Germinal center (tissue), 1 donor: ENCODE measurements around the gene ACACA.
A peak's percentile ranks its signal among the peaks of the same experiment; 100 is the strongest.
"Not testable (repeated sequence)": the region's sequence is repeated elsewhere in the genome, so short reads cannot be mapped to it uniquely, and the experiment has no call there.

Experiments used
- DNase-seq: peaks from one replicate; pipeline ENCODE4 v3.0.0; 2012; ENCODE audit warnings: mixed read lengths, low spot score

Gene ACACA

DNA sequence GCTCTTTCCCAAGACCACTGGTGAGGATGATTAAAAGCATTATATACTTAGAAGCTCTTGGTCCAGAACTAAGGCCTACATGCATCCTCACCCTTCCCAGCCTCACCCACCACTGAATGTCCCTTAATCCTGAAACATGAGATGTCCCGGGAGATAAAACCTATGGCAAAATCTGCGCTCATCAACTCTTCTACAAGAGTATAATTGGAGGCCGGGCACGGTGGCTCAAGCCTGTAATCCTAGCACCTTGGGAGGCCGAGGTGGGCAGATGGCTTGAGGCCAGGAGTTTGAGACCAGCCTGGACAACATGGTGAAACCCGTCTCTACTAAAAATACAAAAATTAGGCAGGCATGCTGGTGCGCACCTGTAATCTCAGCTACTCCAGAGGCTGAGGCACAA lies 13.3 kb downstream of the ACACA start:
- DNase-seq: no peak

GRCh38 chr17:37392024-37392590 lies 14.5 kb downstream of the ACACA start:
- no peak for DNase-seq

GRCh38 chr17:37391146-37391545 lies 15.5 kb downstream of the ACACA start:
- DNase-seq: no peak

DNA sequence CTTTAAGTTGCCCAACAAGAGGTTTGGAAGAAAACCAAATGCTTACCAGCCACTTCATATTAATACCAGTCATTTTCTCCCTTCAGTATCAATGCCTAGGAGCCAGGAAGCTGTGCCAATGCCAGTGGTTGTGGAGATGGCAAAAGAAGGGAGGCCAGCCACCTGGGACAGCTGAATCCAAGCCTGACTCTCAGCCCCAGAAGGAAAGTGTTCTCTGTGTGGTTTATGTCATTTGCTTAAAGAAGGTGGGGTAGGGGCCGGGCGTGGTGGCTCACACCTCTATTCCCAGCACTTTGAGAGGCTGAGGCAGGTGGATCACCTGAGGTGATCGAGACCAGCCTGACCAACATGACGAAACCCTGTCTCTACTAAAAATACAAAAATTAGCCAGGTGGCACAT lies 17.5 kb downstream of the ACACA start:
- DNase-seq: no peak

DNA sequence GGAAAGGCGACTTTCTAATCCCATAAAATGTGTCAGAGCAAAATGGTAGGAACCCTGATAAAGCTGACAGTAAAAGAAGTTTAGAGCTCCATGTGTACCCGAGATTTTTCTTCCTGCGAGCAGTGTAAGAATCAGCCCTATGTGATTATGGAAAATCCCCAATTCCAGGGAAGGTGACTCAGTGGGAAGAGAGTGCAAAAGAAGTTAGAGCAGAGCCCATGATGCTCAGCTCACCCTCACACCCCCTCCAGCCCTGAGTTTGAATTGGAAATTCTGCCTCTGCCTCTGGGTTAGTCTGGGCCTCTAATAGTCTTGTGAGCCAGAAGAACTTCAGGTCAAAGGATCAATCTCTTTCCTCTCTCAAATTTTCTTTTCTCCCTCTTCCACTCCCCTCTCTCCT lies 18.4 kb downstream of the ACACA start:
- no peak for DNase-seq

- DNase-seq: no peak
Observed at GRCh38 chr17:37386462-37386861, 20.2 kb downstream of the ACACA start.

GRCh38 chr17:37385474-37385990 lies 21.1 kb downstream of the ACACA start:
- no peak for DNase-seq

- no peak for DNase-seq
Observed at GRCh38 chr17:37384560-37385149, 22.0 kb downstream of the ACACA start.

DNA sequence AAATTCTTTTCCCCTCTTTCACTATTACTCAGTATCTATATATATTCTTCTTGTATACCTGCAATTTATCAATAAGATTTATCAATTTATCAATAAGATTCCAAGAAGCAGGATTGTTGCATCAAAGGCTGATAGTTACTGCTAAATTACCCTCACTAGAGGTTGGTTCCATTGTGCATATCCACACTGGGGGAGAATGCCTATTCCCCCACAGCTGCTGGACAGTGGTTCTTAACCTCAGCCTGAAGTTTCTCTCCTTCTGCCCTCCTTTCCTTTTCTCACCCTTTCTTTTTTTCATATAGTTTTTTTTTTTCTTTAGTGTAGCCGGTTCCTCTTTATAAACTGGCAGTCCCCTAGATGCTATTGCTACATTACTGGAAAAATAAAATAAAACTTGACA lies 24.6 kb downstream of the ACACA start:
- DNase-seq: no peak

- DNase-seq: no peak
Observed at GRCh38 chr17:37375706-37376105, 30.9 kb downstream of the ACACA start, which contains the start of gene C17orf78. Gene C17orf78 (plus strand): TSS chr17:37375985. CDS start chr17:37376093, 108 bp downstream.

DNA sequence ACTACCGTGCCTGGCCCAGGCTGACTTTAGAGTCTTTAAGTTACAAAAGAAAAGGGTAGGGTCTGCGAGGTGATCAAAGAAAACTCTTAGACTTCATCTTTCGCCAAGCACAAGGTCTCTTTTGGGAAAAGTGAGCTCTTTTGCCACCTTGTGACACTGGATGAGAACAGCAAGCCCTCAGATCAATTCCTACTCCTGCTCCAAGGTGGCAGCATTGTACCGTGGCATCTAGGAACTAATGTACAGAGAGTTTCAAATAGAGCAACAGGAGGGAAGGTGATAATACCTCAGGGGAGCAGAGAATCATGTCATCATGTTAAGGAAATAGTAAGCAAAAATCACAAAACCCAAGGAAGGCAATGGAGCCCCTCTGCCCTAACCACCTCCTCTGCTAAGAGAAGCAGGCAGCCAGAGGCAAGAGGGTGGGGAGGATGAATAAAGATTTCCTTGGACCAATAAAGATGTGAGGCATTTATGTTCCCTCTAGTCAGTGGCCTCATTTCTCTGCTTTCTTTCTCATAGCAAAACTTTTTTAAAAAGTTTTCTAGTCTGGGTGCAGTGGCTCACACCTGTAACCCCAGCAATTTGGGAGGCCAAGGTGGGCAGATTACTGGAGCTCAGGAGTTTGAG lies 33.0 kb downstream of the ACACA start:
- DNase-seq: peak; percentile 63

- no peak for DNase-seq
Observed at GRCh38 chr17:37368577-37368976, 38.1 kb downstream of the ACACA start.

GRCh38 chr17:37365589-37365988 lies 41.0 kb downstream of the ACACA start:
- no peak for DNase-seq

DNA sequence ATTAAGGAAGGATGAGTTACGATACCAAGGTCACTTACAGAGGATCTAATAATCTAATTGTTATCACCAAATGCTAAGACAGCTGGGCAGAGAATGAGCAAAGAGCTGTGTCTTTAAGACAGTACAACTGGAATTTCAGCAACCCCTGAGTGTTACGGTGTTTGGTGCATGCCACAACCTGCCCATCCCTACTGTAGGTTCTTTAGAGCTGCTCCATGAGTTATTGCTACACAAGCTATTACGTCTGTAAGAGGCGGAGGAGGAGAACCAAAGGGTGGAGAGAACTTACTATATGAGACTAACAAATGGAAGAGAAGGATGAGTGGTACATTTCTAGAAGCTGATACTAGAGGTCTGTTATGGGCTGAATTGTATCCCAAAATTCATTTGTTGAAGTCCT lies 45.1 kb downstream of the ACACA start:
- DNase-seq: no peak

DNA sequence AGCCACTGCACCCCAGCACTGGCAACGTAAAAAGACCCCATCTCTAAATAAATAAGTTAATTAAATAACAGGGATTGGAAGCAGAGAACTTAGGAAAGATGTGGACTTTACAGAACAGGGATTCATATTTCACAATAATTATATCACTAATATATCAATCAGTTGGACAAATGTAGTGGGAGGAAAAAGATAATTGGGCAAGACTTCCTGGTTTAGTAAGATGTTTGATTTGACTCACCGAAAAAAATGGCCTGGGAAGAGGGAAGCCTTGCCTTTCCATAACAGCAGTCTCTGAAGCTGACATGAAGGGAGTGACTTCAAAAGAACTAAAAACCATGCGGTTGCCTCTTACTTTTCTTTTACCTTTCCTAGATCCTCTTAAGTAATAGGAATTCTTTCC lies 46.0 kb downstream of the ACACA start:
- no peak for DNase-seq

- DNase-seq: peak; percentile 8
Observed at GRCh38 chr17:37359682-37360188, 46.9 kb downstream of the ACACA start.

DNA sequence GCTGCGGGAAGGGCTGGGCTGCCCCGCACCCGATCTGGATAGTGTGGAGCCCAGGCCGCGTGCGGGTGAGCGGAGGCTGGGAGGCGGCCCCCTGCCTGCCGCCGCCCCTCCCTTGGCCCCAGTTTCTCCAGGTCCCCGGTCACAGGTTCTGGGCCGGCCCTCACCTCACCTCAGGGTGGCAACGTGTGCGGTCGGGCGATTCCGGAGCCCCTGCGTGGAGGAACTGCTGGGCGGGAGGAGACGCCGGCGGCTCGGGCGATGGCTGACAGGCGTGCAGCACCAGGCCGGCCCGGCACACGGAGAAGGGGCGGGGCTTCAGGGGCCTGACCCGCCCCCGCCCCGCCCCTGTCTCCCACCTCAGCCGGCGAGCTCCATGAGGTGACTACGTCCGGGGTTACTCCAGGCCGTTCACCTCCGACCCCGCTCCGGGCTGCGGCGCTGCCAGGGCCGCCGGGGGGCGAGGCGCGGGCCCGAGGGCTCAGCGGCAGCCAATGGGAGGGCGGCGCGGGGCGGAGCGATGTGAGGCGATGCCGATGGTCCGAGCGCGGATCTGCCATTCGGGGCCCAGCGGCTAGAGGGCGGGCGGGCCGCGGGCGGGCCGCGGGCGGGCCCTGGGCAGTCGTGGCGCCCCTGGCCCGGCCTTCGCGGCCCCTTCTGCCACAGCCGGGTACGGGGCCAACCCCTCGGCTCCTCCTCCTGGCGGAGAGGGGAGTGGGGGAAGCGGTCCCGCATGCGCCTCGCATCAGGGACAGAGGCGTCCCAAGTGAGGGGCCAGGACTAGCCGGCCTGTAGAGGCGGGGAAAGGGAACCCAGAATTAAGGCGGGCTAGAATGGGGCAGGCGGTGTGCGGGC lies 47.6 kb downstream of the ACACA start:
- peak; percentile 97 for DNase-seq

DNA sequence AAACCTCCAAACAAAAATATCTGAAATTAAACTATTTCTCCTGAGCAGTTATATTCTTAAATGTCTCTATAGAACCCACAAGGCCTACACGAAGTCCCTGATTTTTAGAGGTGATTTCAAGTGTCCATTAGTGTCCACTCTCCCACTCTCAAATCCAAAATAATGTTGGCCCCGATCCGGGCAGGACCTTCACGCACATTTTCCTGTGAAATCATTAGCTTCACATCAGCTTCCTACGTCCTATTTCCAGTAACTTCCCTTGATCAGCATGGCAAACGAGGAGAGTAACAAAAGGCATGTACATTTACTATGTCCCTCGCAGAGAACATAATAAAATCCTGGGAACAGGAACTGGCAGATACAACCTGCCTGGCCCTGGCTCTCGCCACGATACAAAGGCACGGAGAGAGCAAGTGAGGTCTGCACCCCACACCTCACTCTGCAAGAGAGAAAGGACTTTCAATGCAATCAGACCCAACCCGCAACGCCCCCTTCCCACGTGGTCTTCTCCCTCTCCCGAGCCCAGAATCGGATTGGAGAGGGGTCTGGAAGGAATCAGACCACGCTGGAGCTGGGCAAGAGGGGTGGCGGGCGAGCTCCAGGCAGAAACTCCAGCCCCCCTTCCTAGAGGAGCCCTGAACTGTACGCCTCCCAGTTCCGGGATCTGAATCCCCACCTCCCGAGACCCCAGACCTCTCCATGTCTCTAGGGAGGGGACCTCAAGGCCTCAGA lies 48.4 kb downstream of the ACACA start:
- peak; percentile 44 for DNase-seq

- not testable (repeated sequence) for DNase-seq
Observed at GRCh38 chr17:37356796-37357569, 49.7 kb downstream of the ACACA start.

DNA sequence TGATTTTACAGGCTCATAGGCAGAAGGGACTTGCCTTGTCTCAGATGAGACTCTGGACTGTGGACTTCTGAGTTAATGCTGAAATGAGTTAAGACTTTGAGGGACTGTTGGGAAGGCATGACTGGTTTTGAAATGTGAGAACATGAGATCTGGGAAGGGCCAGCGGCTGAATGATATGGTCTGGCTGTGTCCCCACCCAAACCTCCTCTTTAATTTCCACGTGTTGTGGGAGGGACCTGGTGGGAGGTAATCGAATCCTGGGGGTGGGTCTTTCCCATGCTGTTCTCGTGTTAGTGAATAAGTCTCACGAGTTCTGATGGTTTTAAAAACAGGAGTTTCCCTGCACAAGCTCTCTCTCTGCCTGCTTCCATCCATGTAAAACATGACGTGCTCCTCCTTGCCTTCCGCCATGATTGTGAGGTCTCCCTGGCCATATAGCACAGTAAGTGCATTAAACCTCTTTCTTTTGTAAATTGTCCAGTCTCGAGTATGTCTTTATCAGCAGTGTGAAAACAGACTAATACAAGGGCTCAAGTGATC lies 59.7 kb downstream of the ACACA start:
- not testable (repeated sequence) for DNase-seq

GRCh38 chr17:37344519-37344918 lies 62.1 kb downstream of the ACACA start:
- DNase-seq: no peak
